ENCODE data around the gene SEMA3G.

The SEMA3G gene

DNA sequence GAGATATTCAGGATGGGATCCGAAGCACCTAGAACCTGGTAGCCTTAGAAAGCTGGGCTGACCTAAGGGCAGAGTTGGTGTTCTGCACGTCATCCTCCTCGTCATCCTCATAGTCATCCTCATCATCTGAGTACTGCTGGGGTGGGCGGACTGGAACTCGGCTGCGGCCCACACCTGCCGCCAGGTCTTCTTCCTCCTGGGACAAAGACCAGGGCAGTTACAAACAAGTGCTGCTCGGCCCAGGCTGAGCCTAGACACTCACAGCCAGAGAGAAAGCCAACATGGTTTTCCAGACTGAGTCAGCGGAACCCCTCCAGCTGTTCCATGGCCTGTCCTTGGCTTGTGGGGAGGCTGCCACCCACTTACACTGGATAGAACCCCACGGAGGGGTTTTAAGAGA, 40.5 kb downstream of the SEMA3G start:
- Histone ChIP-seq H3K4me1 (ENCODE audit: control extremely low read depth in 1 of 4, control insufficient read depth in 4 of 4, insufficient read depth in 4 of 4, low read length in 3 of 4) (peaks cover 0 to 13% (median 11%) of the 10 kb centered on the region in 4 experiments), H3K27me3 (replicated peaks in 2 of 5; ENCODE audit: control insufficient read depth in 4 of 5, insufficient read depth in 5 of 5, low read length in 4 of 5) (no peaks in the 10 kb centered on the region), H3K36me3 (ENCODE audit: control insufficient read depth in 4 of 4, insufficient read depth in 4 of 4, low read length in 3 of 4) (peaks cover 15 to 91% (median 69%) of the 10 kb centered on the region in 4 experiments), H3K4me3 (ENCODE audit: control insufficient read depth in 1 of 7, extremely low read depth in 1 of 7, insufficient read depth in 4 of 7, low read depth in 2 of 7, low read length in 6 of 7) (no peak overlapping the region), H3K27ac (ENCODE audit: insufficient read depth in 1 of 2, low read depth in 1 of 2, low read length in 2 of 2, poor library complexity in 1 of 2, severe bottlenecking in 2 of 2) (no peak overlapping the region), H3K9me3 (ENCODE audit: control extremely low read depth in 1 of 5, control insufficient read depth in 4 of 5, insufficient read depth in 2 of 5, low read depth in 1 of 5, low read length in 4 of 5) (no peaks in the 10 kb centered on the region)
- POLR2A ChIA-PET = interaction anchor here (0.6 kb wide), 1 partner anchor 14 kb away, joined by 3 read pairs; no protein-coding TSS in a partner anchor
- no peak for DNase-seq
- CTCF ChIA-PET = interaction anchor here (0.5 to 1.3 kb wide), 2 partner anchors 17 to 397 kb away, joined by 3 read pairs; no protein-coding TSS in a partner anchor
- WGBS (ENCODE audit: insufficient coverage) = 94% methylated on average over 10 of the region's 10 CpGs

DNA sequence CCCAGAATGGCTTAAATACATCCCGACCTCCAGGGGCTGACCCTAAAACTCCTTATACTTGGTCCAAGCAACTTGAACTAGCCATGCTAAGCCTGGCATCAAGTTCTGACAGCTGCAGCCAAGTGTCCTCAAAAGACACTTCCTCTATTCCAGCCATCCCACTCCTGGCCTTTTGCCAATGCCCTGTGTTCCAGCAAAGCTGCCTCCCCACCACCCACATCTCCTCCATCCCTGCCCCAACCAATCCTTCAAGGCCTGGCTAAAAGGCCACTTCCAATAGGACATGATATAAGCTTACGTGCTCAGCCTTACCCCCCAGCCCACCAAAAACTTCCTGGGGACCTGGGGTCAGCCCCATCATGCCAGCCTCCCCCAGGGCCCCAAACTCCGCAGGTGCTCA, 40.9 kb downstream of the SEMA3G start:
- WGBS (ENCODE audit: insufficient coverage) = 100% methylated on average over 3 of the region's 3 CpGs
- CTCF ChIA-PET = interaction anchor here (0.6 to 1.3 kb wide), 2 partner anchors 15 to 17 kb away, joined by 3 read pairs; no protein-coding TSS in a partner anchor
- Histone ChIP-seq H3K4me3 (ENCODE audit: control insufficient read depth in 1 of 7, extremely low read depth in 1 of 7, insufficient read depth in 4 of 7, low read depth in 2 of 7, low read length in 6 of 7) (no peak overlapping the region), H3K9me3 (ENCODE audit: control extremely low read depth in 1 of 5, control insufficient read depth in 4 of 5, insufficient read depth in 2 of 5, low read depth in 1 of 5, low read length in 4 of 5) (no peaks in the 10 kb centered on the region), H3K27me3 (replicated peaks in 2 of 5; ENCODE audit: control insufficient read depth in 4 of 5, insufficient read depth in 5 of 5, low read length in 4 of 5) (no peaks in the 10 kb centered on the region), H3K36me3 (ENCODE audit: control insufficient read depth in 4 of 4, insufficient read depth in 4 of 4, low read length in 3 of 4) (peaks cover 16 to 93% (median 70%) of the 10 kb centered on the region in 4 experiments), H3K27ac (ENCODE audit: insufficient read depth in 1 of 2, low read depth in 1 of 2, low read length in 2 of 2, poor library complexity in 1 of 2, severe bottlenecking in 2 of 2) (no peak overlapping the region), H3K4me1 (ENCODE audit: control extremely low read depth in 1 of 4, control insufficient read depth in 4 of 4, insufficient read depth in 4 of 4, low read length in 3 of 4) (peaks cover 0 to 9% (median 7%) of the 10 kb centered on the region in 4 experiments)
- DNase-seq = no peak
- POLR2A ChIA-PET = no interaction called here

DNA sequence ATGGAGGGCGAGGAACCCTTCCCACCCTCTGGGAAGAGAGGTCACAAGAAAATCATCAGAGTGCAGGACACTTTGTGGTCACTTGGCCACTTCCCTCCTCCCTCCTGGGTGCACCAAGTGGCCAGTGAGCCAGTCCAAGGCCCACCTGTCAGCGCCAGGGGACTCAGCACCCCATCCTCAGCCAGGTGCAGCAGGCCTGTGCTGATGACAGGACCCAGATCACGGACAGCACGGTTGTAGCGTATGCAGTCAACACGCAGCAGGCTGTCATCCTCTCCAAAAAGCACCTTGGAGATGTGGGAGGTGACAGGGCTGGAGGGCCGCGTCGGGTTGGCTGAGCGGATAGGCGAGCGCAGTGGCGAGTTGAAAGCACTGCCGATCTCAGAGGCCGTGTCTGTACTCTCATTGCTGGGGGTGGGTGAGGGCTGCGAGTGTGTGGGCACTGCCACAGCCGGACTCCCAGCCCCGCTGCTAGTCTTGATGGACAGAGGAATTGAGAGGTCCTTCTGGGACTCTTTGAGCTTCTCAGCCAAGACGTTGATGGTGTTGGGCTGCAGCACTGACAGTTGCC, 41.5 kb downstream of the SEMA3G start:
- Histone ChIP-seq H3K9me3 (ENCODE audit: control extremely low read depth in 1 of 5, control insufficient read depth in 4 of 5, insufficient read depth in 2 of 5, low read depth in 1 of 5, low read length in 4 of 5) (no peaks in the 10 kb centered on the region), H3K27ac (ENCODE audit: insufficient read depth in 1 of 2, low read depth in 1 of 2, low read length in 2 of 2, poor library complexity in 1 of 2, severe bottlenecking in 2 of 2) (no peak overlapping the region), H3K27me3 (replicated peaks in 2 of 5; ENCODE audit: control insufficient read depth in 4 of 5, insufficient read depth in 5 of 5, low read length in 4 of 5) (no peaks in the 10 kb centered on the region), H3K4me3 (ENCODE audit: control insufficient read depth in 1 of 7, extremely low read depth in 1 of 7, insufficient read depth in 4 of 7, low read depth in 2 of 7, low read length in 6 of 7) (no peak overlapping the region), H3K4me1 (ENCODE audit: control extremely low read depth in 1 of 4, control insufficient read depth in 4 of 4, insufficient read depth in 4 of 4, low read length in 3 of 4) (peaks cover 0 to 3% (median 1%) of the 10 kb centered on the region in 4 experiments), H3K36me3 (ENCODE audit: control insufficient read depth in 4 of 4, insufficient read depth in 4 of 4, low read length in 3 of 4) (peaks cover 16 to 94% (median 73%) of the 10 kb centered on the region in 4 experiments)
- POLR2A ChIA-PET = no interaction called here
- CTCF ChIA-PET = interaction anchor here (0.6 to 1.0 kb wide), 3 partner anchors 11 to 16 kb away, joined by 3 read pairs; no protein-coding TSS in a partner anchor
- no peak for DNase-seq
- WGBS (ENCODE audit: insufficient coverage) = 98% methylated on average over 16 of the region's 19 CpGs

DNA sequence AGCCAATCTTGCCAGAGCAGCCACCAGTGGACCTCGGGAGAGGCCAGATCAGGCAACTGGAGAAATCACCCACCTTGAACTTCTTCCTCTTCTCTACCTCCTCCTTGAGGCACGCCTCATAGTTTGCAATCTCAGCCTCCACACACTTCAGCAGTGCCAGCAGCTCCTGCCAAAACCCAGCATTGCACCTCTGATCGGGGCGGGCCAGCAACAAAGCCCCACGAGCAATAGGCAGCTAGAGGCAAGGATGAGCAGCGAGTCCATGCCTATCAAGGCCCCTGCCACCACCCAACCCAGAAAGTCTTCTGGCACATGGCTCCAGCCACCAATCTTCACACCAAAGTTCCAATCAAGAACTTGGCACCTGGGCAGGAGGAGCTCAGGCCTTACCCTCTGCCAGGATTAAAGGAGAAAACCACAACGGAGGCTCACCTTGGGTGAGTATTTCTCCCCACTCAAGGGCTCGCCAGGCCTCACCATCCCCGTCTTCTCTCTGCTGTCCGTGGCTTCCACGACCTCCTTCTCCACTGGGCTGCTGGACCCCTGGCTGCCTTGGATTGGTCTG, 42.1 kb downstream of the SEMA3G start:
- no peaks in the 10 kb centered on the region for H3K27me3 ChIP-seq (replicated peaks in 2 of 5; ENCODE audit: control insufficient read depth in 4 of 5, insufficient read depth in 5 of 5, low read length in 4 of 5)
- no peak for DNase-seq
- H3K4me3 ChIP-seq (ENCODE audit: control insufficient read depth in 1 of 7, extremely low read depth in 1 of 7, insufficient read depth in 4 of 7, low read depth in 2 of 7, low read length in 6 of 7) = no peak overlapping the region
- ChIA-PET CTCF (interaction anchor here (0.9 to 1.0 kb wide), 2 partner anchors 10 to 16 kb away, joined by 3 read pairs; no protein-coding TSS in a partner anchor), POLR2A (no interaction called here)
- no peaks in the 10 kb centered on the region for H3K4me1 ChIP-seq (ENCODE audit: control extremely low read depth in 1 of 4, control insufficient read depth in 4 of 4, insufficient read depth in 4 of 4, low read length in 3 of 4)
- no peaks in the 10 kb centered on the region for H3K9me3 ChIP-seq (ENCODE audit: control extremely low read depth in 1 of 5, control insufficient read depth in 4 of 5, insufficient read depth in 2 of 5, low read depth in 1 of 5, low read length in 4 of 5)
- H3K36me3 ChIP-seq (ENCODE audit: control insufficient read depth in 4 of 4, insufficient read depth in 4 of 4, low read length in 3 of 4) = peaks cover 16 to 94% (median 71%) of the 10 kb centered on the region in 4 experiments
- no peak overlapping the region for H3K27ac ChIP-seq (ENCODE audit: insufficient read depth in 1 of 2, low read depth in 1 of 2, low read length in 2 of 2, poor library complexity in 1 of 2, severe bottlenecking in 2 of 2)
- WGBS (ENCODE audit: insufficient coverage) = 98% methylated on average over 10 of the region's 11 CpGs

DNA sequence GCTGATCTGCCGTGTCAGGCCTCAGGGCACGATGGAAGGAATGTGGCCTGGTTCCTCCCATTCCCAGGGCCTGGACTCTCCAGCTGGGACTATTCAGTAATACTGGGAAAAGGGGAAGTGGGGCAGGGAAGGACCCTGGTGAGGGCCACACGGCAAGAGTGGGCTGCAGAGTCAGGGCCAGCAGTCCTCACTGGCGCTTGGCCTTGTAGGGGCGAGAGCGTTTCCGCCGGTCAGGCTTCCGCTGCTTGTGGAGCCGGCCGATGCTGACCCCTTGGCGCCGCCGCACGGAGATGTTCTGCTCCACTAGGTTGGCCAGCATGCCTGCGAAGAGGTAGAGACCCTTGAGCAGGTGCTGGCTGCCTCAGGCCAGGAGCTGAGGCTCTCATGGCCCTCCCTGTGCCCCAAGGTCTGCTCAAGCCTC, 42.8 kb downstream of the SEMA3G start:
- Histone ChIP-seq H3K4me3 (ENCODE audit: control insufficient read depth in 1 of 7, extremely low read depth in 1 of 7, insufficient read depth in 4 of 7, low read depth in 2 of 7, low read length in 6 of 7) (no peak overlapping the region), H3K27me3 (replicated peaks in 2 of 5; ENCODE audit: control insufficient read depth in 4 of 5, insufficient read depth in 5 of 5, low read length in 4 of 5) (no peaks in the 10 kb centered on the region), H3K4me1 (ENCODE audit: control extremely low read depth in 1 of 4, control insufficient read depth in 4 of 4, insufficient read depth in 4 of 4, low read length in 3 of 4) (no peaks in the 10 kb centered on the region), H3K36me3 (ENCODE audit: control insufficient read depth in 4 of 4, insufficient read depth in 4 of 4, low read length in 3 of 4) (peaks cover 16 to 93% (median 64%) of the 10 kb centered on the region in 4 experiments), H3K27ac (ENCODE audit: insufficient read depth in 1 of 2, low read depth in 1 of 2, low read length in 2 of 2, poor library complexity in 1 of 2, severe bottlenecking in 2 of 2) (no peak overlapping the region), H3K9me3 (ENCODE audit: control extremely low read depth in 1 of 5, control insufficient read depth in 4 of 5, insufficient read depth in 2 of 5, low read depth in 1 of 5, low read length in 4 of 5) (no peaks in the 10 kb centered on the region)
- no peak for DNase-seq
- ChIA-PET POLR2A (no interaction called here), CTCF (interaction anchor here (0.9 to 2.3 kb wide), 4 partner anchors 10 to 23 kb away, joined by 3 to 5 read pairs (median 3); no protein-coding TSS in a partner anchor)
- WGBS (ENCODE audit: insufficient coverage) = 98% methylated on average over 14 of the region's 16 CpGs

DNA sequence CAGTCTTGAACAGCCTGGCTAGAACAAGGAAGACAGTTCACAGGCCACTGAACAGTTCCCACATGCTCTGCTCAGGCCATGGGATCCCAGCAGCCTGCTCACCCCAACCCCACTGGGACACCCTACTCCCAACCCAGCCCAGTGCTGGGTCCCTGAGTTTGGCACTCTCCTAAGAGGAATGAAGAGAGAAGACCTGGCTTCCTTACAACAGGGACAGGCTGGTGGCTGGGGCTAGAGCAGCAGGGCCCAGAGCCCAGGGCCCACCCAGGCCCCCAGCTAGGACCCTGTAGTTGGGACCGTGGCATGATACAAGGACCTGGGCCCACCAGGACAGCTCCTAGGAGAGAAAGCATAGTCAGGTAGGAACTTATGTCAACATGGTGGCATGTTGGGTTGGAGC, 43.4 kb downstream of the SEMA3G start:
- DNase-seq = no peak
- H3K4me1 ChIP-seq (ENCODE audit: control extremely low read depth in 1 of 4, control insufficient read depth in 4 of 4, insufficient read depth in 4 of 4, low read length in 3 of 4) = no peaks in the 10 kb centered on the region
- ChIA-PET POLR2A (no interaction called here), CTCF (interaction anchor here (0.9 to 2.3 kb wide), 3 partner anchors 11 to 22 kb away, joined by 3 to 5 read pairs (median 3); no protein-coding TSS in a partner anchor)
- no peak overlapping the region for H3K4me3 ChIP-seq (ENCODE audit: control insufficient read depth in 1 of 7, extremely low read depth in 1 of 7, insufficient read depth in 4 of 7, low read depth in 2 of 7, low read length in 6 of 7)
- no peaks in the 10 kb centered on the region for H3K27me3 ChIP-seq (replicated peaks in 2 of 5; ENCODE audit: control insufficient read depth in 4 of 5, insufficient read depth in 5 of 5, low read length in 4 of 5)
- no peaks in the 10 kb centered on the region for H3K9me3 ChIP-seq (ENCODE audit: control extremely low read depth in 1 of 5, control insufficient read depth in 4 of 5, insufficient read depth in 2 of 5, low read depth in 1 of 5, low read length in 4 of 5)
- WGBS (ENCODE audit: insufficient coverage) = 91% methylated on average over 1 of the region's 1 CpG
- H3K27ac ChIP-seq (ENCODE audit: insufficient read depth in 1 of 2, low read depth in 1 of 2, low read length in 2 of 2, poor library complexity in 1 of 2, severe bottlenecking in 2 of 2) = no peak overlapping the region
- H3K36me3 ChIP-seq (ENCODE audit: control insufficient read depth in 4 of 4, insufficient read depth in 4 of 4, low read length in 3 of 4) = peaks cover 16 to 87% (median 59%) of the 10 kb centered on the region in 4 experiments

DNA sequence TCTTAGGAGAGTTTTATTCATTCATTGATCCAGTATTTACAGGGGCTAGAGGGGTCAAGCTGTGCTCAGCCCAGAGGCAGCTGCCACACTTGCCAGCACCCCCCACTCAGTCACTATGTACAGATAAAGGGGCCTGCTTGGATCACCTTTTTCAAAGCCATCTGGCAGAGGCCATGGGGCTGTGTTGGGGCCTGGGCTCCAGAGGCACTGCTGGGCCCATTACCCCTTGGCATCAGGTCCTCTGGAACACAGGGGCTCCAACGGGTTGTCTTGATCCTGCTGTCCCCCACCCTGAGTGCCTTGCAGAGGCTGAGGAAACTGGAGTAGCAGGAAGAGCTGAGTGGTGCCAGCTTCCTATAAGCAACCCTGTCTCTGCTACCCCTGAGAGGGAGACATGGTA, 43.9 kb downstream of the SEMA3G start:
- CTCF ChIA-PET = interaction anchor here (0.9 to 2.3 kb wide), 4 partner anchors 11 to 21 kb away, joined by 3 to 6 read pairs (median 4); no protein-coding TSS in a partner anchor
- POLR2A ChIA-PET = no interaction called here
- Histone ChIP-seq H3K4me3 (ENCODE audit: control insufficient read depth in 1 of 7, extremely low read depth in 1 of 7, insufficient read depth in 4 of 7, low read depth in 2 of 7, low read length in 6 of 7) (no peak overlapping the region), H3K9me3 (ENCODE audit: control extremely low read depth in 1 of 5, control insufficient read depth in 4 of 5, insufficient read depth in 2 of 5, low read depth in 1 of 5, low read length in 4 of 5) (no peaks in the 10 kb centered on the region), H3K27me3 (replicated peaks in 2 of 5; ENCODE audit: control insufficient read depth in 4 of 5, insufficient read depth in 5 of 5, low read length in 4 of 5) (no peaks in the 10 kb centered on the region), H3K4me1 (ENCODE audit: control extremely low read depth in 1 of 4, control insufficient read depth in 4 of 4, insufficient read depth in 4 of 4, low read length in 3 of 4) (no peaks in the 10 kb centered on the region), H3K36me3 (ENCODE audit: control insufficient read depth in 4 of 4, insufficient read depth in 4 of 4, low read length in 3 of 4) (peaks cover 14 to 82% (median 53%) of the 10 kb centered on the region in 4 experiments), H3K27ac (ENCODE audit: insufficient read depth in 1 of 2, low read depth in 1 of 2, low read length in 2 of 2, poor library complexity in 1 of 2, severe bottlenecking in 2 of 2) (no peak overlapping the region)
- 100% methylated on average over 1 of the region's 1 CpG for WGBS (ENCODE audit: insufficient coverage)
- DNase-seq = no peak
